Anterior cingulate cortex (tissue), 58 donors: ENCODE data around the gene ARPC1B.
A peak's percentile ranks its signal among the peaks of the same experiment; 100 is the strongest.
"Not testable (repeated sequence)": the region's sequence is repeated elsewhere in the genome, so short reads cannot be mapped to it uniquely, and the experiment has no call there.

Experiments used
- DNase-seq, 58 donors: peaks; one replicate each; lab custom pipeline; 2025; lab: John Stamatoyannopoulos, UW

ARPC1B gene

GRCh38 chr7:99386584-99387238 is 12.2 kb downstream of the ARPC1B start:
- DNase-seq = no peak

GRCh38 chr7:99387239-99387635 is 12.7 kb downstream of the ARPC1B start:
- DNase-seq = not testable (repeated sequence)

GRCh38 chr7:99387912-99388311 is 13.4 kb downstream of the ARPC1B start:
- no peak for DNase-seq

GRCh38 chr7:99389772-99390171 is 15.2 kb downstream of the ARPC1B start:
- no peak for DNase-seq

- no peak for DNase-seq
Measured at GRCh38 chr7:99390941-99391602, 16.5 kb downstream of the ARPC1B start.

- no peak for DNase-seq
Measured at GRCh38 chr7:99392046-99392445, 17.5 kb downstream of the ARPC1B start.

GRCh38 chr7:99392659-99393354 is 18.3 kb downstream of the ARPC1B start:
- peak in 47 of 58 donors; percentile 10 to 81 (median 46) for DNase-seq

- peak in 28 of 58 donors; percentile 14 to 81 (median 52) for DNase-seq
Measured at GRCh38 chr7:99393355-99394187, 19.0 kb downstream of the ARPC1B start.

- no peak for DNase-seq
Measured at GRCh38 chr7:99394188-99394502, 19.6 kb downstream of the ARPC1B start.

- no peak for DNase-seq
Measured at GRCh38 chr7:99395616-99396327, 21.2 kb downstream of the ARPC1B start.

GRCh38 chr7:99396418-99397296 is 22.1 kb downstream of the ARPC1B start:
- DNase-seq = no peak

- no peak for DNase-seq
Measured at GRCh38 chr7:99397297-99397983, 22.9 kb downstream of the ARPC1B start.

GRCh38 chr7:99398891-99399445 is 24.4 kb downstream of the ARPC1B start:
- no peak for DNase-seq

GRCh38 chr7:99399597-99399996 is 25.1 kb downstream of the ARPC1B start:
- DNase-seq = no peak

- DNase-seq = no peak
Measured at GRCh38 chr7:99402854-99403253, 28.3 kb downstream of the ARPC1B start.

- no peak for DNase-seq
Measured at GRCh38 chr7:99403764-99404163, 29.2 kb downstream of the ARPC1B start.

GRCh38 chr7:99404235-99404976 is 29.9 kb downstream of the ARPC1B start:
- no peak for DNase-seq

GRCh38 chr7:99404977-99405320 is 30.4 kb downstream of the ARPC1B start:
- DNase-seq = no peak
